IMR-90 (cell line): Measurements from ENCODE around the gene SPTB. TPM values are rescaled to one million over a fixed set of nuclear protein-coding genes. Genes with fewer than 3 reads are reported as not detected.
A peak's percentile ranks its signal among the peaks of the same experiment; 100 is the strongest.

Source experiments
- ATAC-seq: fragments of 200-7000 bp; cut with Tn5 transposase; 2 replicates; pipeline ENCODE4 v1.9.1; 2020; ENCODE audit warnings: low read depth, mild to moderate bottlenecking, moderate library complexity
- BruUV-seq: library from RNA; stranded (reverse); fragments of 400-500 nt; replicated peaks from 2 replicates; lab custom pipeline; 2021; lab: Mats Ljungman, UMichigan
- CTCF ChIA-PET: fragments of 300-600 bp; formaldehyde crosslinking; extraction: SDS; loops from one replicate; lab custom pipeline; 2021; ENCODE audit warnings: antibody characterized with exemption; lab: Yijun Ruan, JAX
- POLR2A ChIA-PET: fragments of 300-600 bp; sonication (Branson Sonifier 250); formaldehyde crosslinking; loops from one replicate; lab custom pipeline; 2022; ENCODE audit warnings: antibody characterized with exemption; ENCODE audit not compliant: unreplicated experiment; lab: Charles Lee
- DNase-seq: peaks from one replicate; pipeline ENCODE4 v3.0.0; 2013
- H2AFZ ChIP-seq: replicated peaks from 2 replicates; pipeline ENCODE3; 2013; ENCODE audit warnings: low read length, mild to moderate bottlenecking; ENCODE audit not compliant: poor library complexity
- H2AK5ac ChIP-seq: 2 replicates; pipeline ENCODE4 v1.6.1; 2013; ENCODE audit warnings: low read depth, low read length, inconsistent platforms
- H2AK9ac ChIP-seq: replicated peaks from 2 replicates; pipeline ENCODE3; 2013; ENCODE audit warnings: mild to moderate bottlenecking, low read depth, low read length, moderate library complexity; ENCODE audit not compliant: poor library complexity
- H2BK120ac ChIP-seq: 2 replicates; pipeline ENCODE4 v1.6.1; 2013; ENCODE audit warnings: low read depth, low read length, inconsistent platforms
- H2BK15ac ChIP-seq: 3 replicates; pipeline ENCODE4 v1.6.1; 2013; ENCODE audit warnings: low read depth, low read length, inconsistent platforms
- H2BK20ac ChIP-seq: 2 replicates; pipeline ENCODE4 v1.6.1; 2013; ENCODE audit warnings: low read depth, mild to moderate bottlenecking, inconsistent platforms, low read length, moderate library complexity
- H2BK5ac ChIP-seq: 2 replicates; pipeline ENCODE4 v1.6.1; 2013; ENCODE audit warnings: mild to moderate bottlenecking, low read depth, low read length, inconsistent platforms; ENCODE audit not compliant: poor library complexity, severe bottlenecking
- H3K14ac ChIP-seq: replicated peaks from 2 replicates; pipeline ENCODE4 v1.6.1; 2013; ENCODE audit warnings: low read depth, low read length, inconsistent platforms
- H3K18ac ChIP-seq: 2 replicates; pipeline ENCODE4 v1.6.1; 2013; ENCODE audit warnings: low read depth, low read length, control low read depth
- H3K23ac ChIP-seq: 2 replicates; pipeline ENCODE4 v1.6.1; 2013; ENCODE audit warnings: low read depth, low read length, inconsistent platforms
- H3K27ac ChIP-seq: 2 replicates; pipeline ENCODE4 v1.5.1; 2013; ENCODE audit warnings: mild to moderate bottlenecking, control low read depth, low read length; ENCODE audit not compliant: insufficient read depth
- H3K27me3 ChIP-seq: 2 replicates; pipeline ENCODE4 v1.6.1; 2013; ENCODE audit warnings: low read length; ENCODE audit not compliant: control insufficient read depth, insufficient read depth
- H3K36me3 ChIP-seq: 2 replicates; pipeline ENCODE4 v1.6.1; 2013; ENCODE audit warnings: low read length, mixed read lengths; ENCODE audit not compliant: control insufficient read depth, insufficient read depth
- H3K4ac ChIP-seq: 2 replicates; pipeline ENCODE4 v1.6.1; 2013; ENCODE audit warnings: low read depth, low read length, inconsistent platforms
- H3K4me1 ChIP-seq: 2 replicates; pipeline ENCODE4 v1.6.1; 2013; ENCODE audit warnings: low read length, mixed read lengths; ENCODE audit not compliant: control insufficient read depth, insufficient read depth
- H3K4me2 ChIP-seq: 2 replicates; pipeline ENCODE4 v1.6.1; 2013; ENCODE audit warnings: low read depth, mild to moderate bottlenecking, control low read depth, low read length, moderate library complexity
- H3K4me3 ChIP-seq: 2 replicates; pipeline ENCODE4 v1.5.1; 2013; ENCODE audit warnings: low read depth, mild to moderate bottlenecking, control low read depth, low read length, moderate library complexity; ENCODE audit not compliant: insufficient read depth
- H3K56ac ChIP-seq: 2 replicates; pipeline ENCODE4 v1.6.1; 2013; ENCODE audit warnings: low read length, inconsistent platforms; ENCODE audit not compliant: insufficient read depth; ENCODE audit errors: extremely low read depth
- H3K79me1 ChIP-seq, 2 experiments: 2 replicates each; pipeline ENCODE4 v1.6.1; 2013; ENCODE audit warnings: low read length in 2 of 2, inconsistent platforms in 1 of 2, low read depth in 1 of 2
- H3K9ac ChIP-seq: 2 replicates; pipeline ENCODE4 v1.6.1; 2013; ENCODE audit warnings: low read depth, low read length, control low read depth
- H3K9me1 ChIP-seq: 2 replicates; pipeline ENCODE4 v1.6.1; 2013; ENCODE audit warnings: low read length, inconsistent platforms; ENCODE audit not compliant: insufficient read depth
- H3K9me3 ChIP-seq: 2 replicates; pipeline ENCODE4 v1.6.1; 2013; ENCODE audit warnings: low read length; ENCODE audit not compliant: control insufficient read depth, insufficient read depth
- H4K20me1 ChIP-seq: 2 replicates; pipeline ENCODE4 v1.6.1; 2013; ENCODE audit warnings: low read length, inconsistent platforms; ENCODE audit not compliant: insufficient read depth
- H4K5ac ChIP-seq: 2 replicates; pipeline ENCODE4 v1.6.1; 2013; ENCODE audit warnings: mild to moderate bottlenecking, low read depth, low read length, control low read depth
- H4K8ac ChIP-seq, 2 experiments: 2 replicates each; pipeline ENCODE4 v1.6.1; 2013; ENCODE audit warnings: low read depth in 2 of 2, low read length in 2 of 2, control low read depth in 1 of 2, inconsistent platforms in 1 of 2
- H4K91ac ChIP-seq: 2 replicates; pipeline ENCODE4 v1.6.1; 2013; ENCODE audit warnings: low read depth, low read length, inconsistent platforms; ENCODE audit not compliant: insufficient read depth
- MAFK ChIP-seq: IDR thresholded peaks from 2 replicates; pipeline ENCODE4 v1.6.1; 2012; ENCODE audit warnings: low read depth, low read length, improper control_type of control experiment
- MAZ ChIP-seq: IDR thresholded peaks from 2 replicates; pipeline ENCODE4 v1.6.1; 2012; ENCODE audit warnings: low read depth, mild to moderate bottlenecking, low read length, improper control_type of control experiment, moderate library complexity, borderline replicate concordance
- NFE2L2 ChIP-seq: fragments of 150-350 bp; IDR thresholded peaks from 2 replicates; pipeline ENCODE4 v1.6.1; 2016; ENCODE audit warnings: low read depth, mild to moderate bottlenecking, low read length
- RAD21 ChIP-seq: IDR thresholded peaks from 2 replicates; pipeline ENCODE4 v1.6.1; 2012; ENCODE audit warnings: low read length, improper control_type of control experiment
- RCOR1 ChIP-seq: IDR thresholded peaks from 2 replicates; pipeline ENCODE4 v1.6.1; 2012; ENCODE audit warnings: mild to moderate bottlenecking, low read length, improper control_type of control experiment; ENCODE audit not compliant: insufficient replicate concordance
- RFX5 ChIP-seq: IDR thresholded peaks from 2 replicates; pipeline ENCODE4 v1.8.0; 2012; ENCODE audit warnings: low read depth, mild to moderate bottlenecking, low read length, moderate library complexity
- WGBS, 2 experiments: methylation state at CpG; one replicate each; pipeline versions ENCODE4 v1.1.5 to v1.1.7; 2013; ENCODE audit warnings: missing lambda C conversion rate in 2 of 2; ENCODE audit not compliant: insufficient read length in 1 of 2; ENCODE audit errors: extremely low coverage in 2 of 2; 5-methylcytosine and 5-hydroxymethylcytosine counted together
- dilution Hi-C: fragments of 300-500 bp; cut with HindIII; formaldehyde crosslinking; loops from one replicate; pipeline ENCODE4 v1.14.3; 2018; ENCODE audit warnings: low sequenced_read_pairs; ENCODE audit not compliant: unreplicated experiment
- in situ Hi-C: fragments of 300-500 bp; cut with MboI; formaldehyde crosslinking; loops from 3 replicates; pipeline ENCODE4 v1.14.3; 2019; ENCODE audit warnings: low sequenced_read_pairs, inconsistent platforms, mixed read lengths
- intact Hi-C: fragments of 100-400 bp; cut with micrococcal nuclease; formaldehyde crosslinking; loops from 2 replicates; pipeline ENCODE4 v1.10.0; 2022
- polyA plus RNA-seq, 3 experiments: library from polyadenylated mRNA; depleted of rRNA; stranded (reverse); fragments of >200 nt; gene quantifications; 2 replicates each; pipeline ENCODE4 v1.2.3, GENCODE V29; 2012; ENCODE audit warnings: low replicate concordance in 1 of 3
- total RNA-seq: library from RNA; depleted of rRNA; stranded (reverse); fragments of >200 nt; gene quantifications from 2 replicates; pipeline ENCODE4 v1.2.3, GENCODE V29; 2012
- TF ChIP-seq, protein P1 (sequence below): conservative IDR thresholded peaks from 2 replicates; pipeline ENCODE4 v1.5.1; 2012; ENCODE audit warnings: mild to moderate bottlenecking, low read depth, low read length, improper control_type of control experiment
- TF ChIP-seq, protein P2 (sequence below): fragments of 150-350 bp; IDR thresholded peaks from 2 replicates; pipeline ENCODE4 v1.6.1; 2016; ENCODE audit warnings: low read depth, mild to moderate bottlenecking, low read length, moderate library complexity, borderline replicate concordance

SPTB gene
- total and polyA plus RNA-seq, 2 of the 4 experiments (the other 2 are of a cell fraction): under 0.01 to 0.07 TPM

DNA sequence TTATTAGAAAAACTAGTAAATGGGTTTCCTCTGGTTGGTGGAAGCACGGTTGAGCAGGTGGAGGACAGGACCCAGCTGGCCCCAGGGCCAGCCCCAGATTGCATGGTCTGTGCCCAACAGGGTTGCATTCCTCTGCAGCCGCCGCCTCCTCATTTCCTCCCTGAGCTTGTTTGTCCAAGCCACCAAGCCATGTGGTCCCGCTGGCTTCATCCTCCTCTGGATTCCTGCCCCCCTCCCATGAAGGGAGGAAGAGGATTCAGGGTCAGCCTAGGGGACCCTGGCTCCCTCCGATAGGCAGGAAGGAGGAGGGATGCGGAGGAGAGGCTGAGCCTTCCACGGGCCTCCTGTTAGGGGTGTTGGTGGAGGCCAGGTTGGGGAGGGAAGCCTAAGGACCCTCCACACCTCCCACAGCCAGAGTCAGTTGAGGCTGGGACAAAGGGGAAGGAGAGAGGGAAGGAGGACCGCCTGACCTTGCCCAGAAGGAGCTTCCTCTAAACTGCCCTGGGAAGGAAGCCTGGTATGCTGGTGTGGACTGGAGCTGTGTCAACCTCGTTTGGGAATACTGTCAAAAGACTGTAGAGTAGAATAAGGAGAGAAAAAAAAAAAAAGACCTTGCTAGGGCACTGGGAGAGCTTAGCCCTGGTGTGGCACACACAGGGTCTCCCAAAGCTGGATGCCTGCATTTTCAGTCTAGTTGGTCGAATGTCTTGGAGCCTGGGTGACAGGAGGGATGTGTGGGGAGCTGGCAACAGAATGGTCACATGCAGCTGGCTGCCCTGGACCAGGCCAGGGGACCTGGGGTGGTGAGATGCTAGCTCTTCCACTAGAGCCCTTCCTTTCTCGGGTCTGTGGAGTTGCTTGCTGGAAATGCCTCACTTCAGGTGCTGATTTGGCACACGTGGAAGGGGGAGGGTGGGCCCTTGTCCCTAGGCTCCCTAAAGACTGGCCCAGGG lies 133.1 kb downstream of the SPTB start:
- H3K14ac ChIP-seq: 0 out of 2 replicates have a peak overlapping the region, but pooled peaks have one; percentile 4
- H3K9me3 ChIP-seq: peaks cover 2% of the 10 kb centered on the region; the same call in 1 of the 2 replicates
- no peaks in the 10 kb centered on the region for H3K79me1 ChIP-seq
- ATAC-seq: peak; percentile 67
- H3K23ac ChIP-seq: no peak overlapping the region; the same call in 1 of the 2 replicates
- dilution Hi-C loops (no loop called here), in situ Hi-C loops (no loop called here), intact Hi-C loops (no loop called here)
- H4K8ac ChIP-seq: peak overlapping the region in 1 of 2 experiments; percentile 22; a peak in 1 of 4 replicates
- H4K5ac ChIP-seq: no peak overlapping the region; the same call in 1 of the 2 replicates
- H2BK5ac ChIP-seq: no peak overlapping the region
- H2AFZ ChIP-seq: peak overlapping the region; percentile 61
- peaks cover 20% of the 10 kb centered on the region; the same call in 1 of the 2 replicates for H3K36me3 ChIP-seq
- H3K56ac ChIP-seq: no peak overlapping the region
- peak overlapping the region; percentile 80; the same call in 1 of the 2 replicates for H2AK5ac ChIP-seq
- BruUV-seq: no TSS peak
- 80% methylated on average over 3 of the region's 12 CpGs; no CpG with 5 or more reads in 1 of the 2 experiments for WGBS, 2 experiments
- H3K4ac ChIP-seq: peak overlapping the region; percentile 6; the same call in 1 of the 2 replicates
- H3K9me1 ChIP-seq: peaks cover 4% of the 10 kb centered on the region; the same call in 1 of the 2 replicates
- no peak overlapping the region for H3K18ac ChIP-seq
- DNase-seq: peak; percentile 13
- TF ChIP-seq NFE2L2 (no peak), RAD21 (no peak), RCOR1 (no peak), RFX5 (no peak), MAFK (no peak), MAZ (no peak)
- TF ChIP-seq, protein P1, sequence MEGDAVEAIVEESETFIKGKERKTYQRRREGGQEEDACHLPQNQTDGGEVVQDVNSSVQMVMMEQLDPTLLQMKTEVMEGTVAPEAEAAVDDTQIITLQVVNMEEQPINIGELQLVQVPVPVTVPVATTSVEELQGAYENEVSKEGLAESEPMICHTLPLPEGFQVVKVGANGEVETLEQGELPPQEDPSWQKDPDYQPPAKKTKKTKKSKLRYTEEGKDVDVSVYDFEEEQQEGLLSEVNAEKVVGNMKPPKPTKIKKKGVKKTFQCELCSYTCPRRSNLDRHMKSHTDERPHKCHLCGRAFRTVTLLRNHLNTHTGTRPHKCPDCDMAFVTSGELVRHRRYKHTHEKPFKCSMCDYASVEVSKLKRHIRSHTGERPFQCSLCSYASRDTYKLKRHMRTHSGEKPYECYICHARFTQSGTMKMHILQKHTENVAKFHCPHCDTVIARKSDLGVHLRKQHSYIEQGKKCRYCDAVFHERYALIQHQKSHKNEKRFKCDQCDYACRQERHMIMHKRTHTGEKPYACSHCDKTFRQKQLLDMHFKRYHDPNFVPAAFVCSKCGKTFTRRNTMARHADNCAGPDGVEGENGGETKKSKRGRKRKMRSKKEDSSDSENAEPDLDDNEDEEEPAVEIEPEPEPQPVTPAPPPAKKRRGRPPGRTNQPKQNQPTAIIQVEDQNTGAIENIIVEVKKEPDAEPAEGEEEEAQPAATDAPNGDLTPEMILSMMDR: no peak
- TF ChIP-seq, protein P2, sequence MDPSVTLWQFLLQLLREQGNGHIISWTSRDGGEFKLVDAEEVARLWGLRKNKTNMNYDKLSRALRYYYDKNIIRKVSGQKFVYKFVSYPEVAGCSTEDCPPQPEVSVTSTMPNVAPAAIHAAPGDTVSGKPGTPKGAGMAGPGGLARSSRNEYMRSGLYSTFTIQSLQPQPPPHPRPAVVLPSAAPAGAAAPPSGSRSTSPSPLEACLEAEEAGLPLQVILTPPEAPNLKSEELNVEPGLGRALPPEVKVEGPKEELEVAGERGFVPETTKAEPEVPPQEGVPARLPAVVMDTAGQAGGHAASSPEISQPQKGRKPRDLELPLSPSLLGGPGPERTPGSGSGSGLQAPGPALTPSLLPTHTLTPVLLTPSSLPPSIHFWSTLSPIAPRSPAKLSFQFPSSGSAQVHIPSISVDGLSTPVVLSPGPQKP: no peak
- no peak overlapping the region for H3K4me3 ChIP-seq
- no peaks in the 10 kb centered on the region for H4K20me1 ChIP-seq
- no peak overlapping the region; the same call in 1 of the 2 replicates for H2BK20ac ChIP-seq
- no peaks in the 10 kb centered on the region for H3K27me3 ChIP-seq
- POLR2A ChIA-PET: no interaction called here
- CTCF ChIA-PET: interaction anchor here (0.6 kb wide), 1 partner anchor 186 kb away, joined by 4 read pairs; no protein-coding TSS in a partner anchor
- no peak overlapping the region for H3K27ac ChIP-seq
- peak overlapping the region; percentile 71 for H2AK9ac ChIP-seq
- H3K4me2 ChIP-seq: no peak overlapping the region
- H4K91ac ChIP-seq: peak overlapping the region; percentile 20; the same call in 1 of the 2 replicates
- peaks cover 14% of the 10 kb centered on the region for H3K4me1 ChIP-seq
- no peak overlapping the region for H3K9ac ChIP-seq
- no peak overlapping the region for H2BK15ac ChIP-seq
- H2BK120ac ChIP-seq: peak overlapping the region; percentile 66; the same call in 1 of the 2 replicates
